ENCODE data around the gene INHA.

INHA gene

GRCh38 chr2:219571311-219572236 is 536 bp upstream of the INHA start, which contains the start of gene OBSL1:
Gene OBSL1, minus strand, starts transcription at chr2:219571539. Its CDS starts 307 bp downstream, at chr2:219571232.
- peak; percentile 41; the same call in 1 of the 2 replicates for TF ChIP-seq TAF1 (IDR thresholded peaks at IDR 0.05; ENCODE audit: low read depth)
- TF ChIP-seq MAX (IDR thresholded peaks at IDR 0.05) = no peak

GRCh38 chr2:219573166-219573565 is 1.1 kb downstream of the INHA start:
- TF ChIP-seq YY1 (IDR thresholded peaks at IDR 0.05; ENCODE audit: low read depth) (no peak), MAX (IDR thresholded peaks at IDR 0.05) (no peak), EGR1 (IDR thresholded peaks at IDR 0.05) (no peak), EP300 (IDR thresholded peaks at IDR 0.05; ENCODE audit: borderline replicate concordance) (no peak), RAD21 (IDR thresholded peaks at IDR 0.05; ENCODE audit: low read depth) (no peak), ZBTB7A (IDR thresholded peaks at IDR 0.05; ENCODE audit: low read depth) (no peak), FOXM1 (IDR thresholded peaks at IDR 0.05; ENCODE audit: borderline replicate concordance, low read depth) (no peak)

- TF ChIP-seq CEBPB (IDR thresholded peaks at IDR 0.05) (no peak), RAD21 (IDR thresholded peaks at IDR 0.05; ENCODE audit: low read depth) (no peak), USF1 (IDR thresholded peaks at IDR 0.05) (no peak), NFIC (IDR thresholded peaks at IDR 0.05) (no peak), TEAD4 (IDR thresholded peaks at IDR 0.05) (no peak), TAF1 (IDR thresholded peaks at IDR 0.05; ENCODE audit: low read depth) (no peak), REST (IDR thresholded peaks at IDR 0.05; ENCODE audit: low read depth) (no peak), YY1 (IDR thresholded peaks at IDR 0.05; ENCODE audit: low read depth) (no peak), EP300 (IDR thresholded peaks at IDR 0.05; ENCODE audit: borderline replicate concordance) (no peak), ZBTB7A (IDR thresholded peaks at IDR 0.05; ENCODE audit: low read depth) (no peak), FOXM1 (IDR thresholded peaks at IDR 0.05; ENCODE audit: borderline replicate concordance, low read depth) (no peak), TCF12 (IDR thresholded peaks at IDR 0.05; ENCODE audit: low read depth) (no peak), CREB1 (IDR thresholded peaks at IDR 0.05; ENCODE audit: low read depth) (no peak), EGR1 (IDR thresholded peaks at IDR 0.05) (no peak), MAX (IDR thresholded peaks at IDR 0.05) (no peak)
These were observed 2.6 kb downstream of the INHA start for GRCh38 chr2:219574484-219575311.

GRCh38 chr2:219575566-219576504 is 3.7 kb downstream of the INHA start:
- no peak for TF ChIP-seq REST (IDR thresholded peaks at IDR 0.05; ENCODE audit: low read depth)
- no peak for TF ChIP-seq TCF12 (IDR thresholded peaks at IDR 0.05; ENCODE audit: low read depth)
- TF ChIP-seq TEAD4 (IDR thresholded peaks at IDR 0.05) = no peak
- TF ChIP-seq FOXM1 (IDR thresholded peaks at IDR 0.05; ENCODE audit: borderline replicate concordance, low read depth) = no peak
- no peak for TF ChIP-seq CREB1 (IDR thresholded peaks at IDR 0.05; ENCODE audit: low read depth)
- no peak for TF ChIP-seq EGR1 (IDR thresholded peaks at IDR 0.05)
- no peak for TF ChIP-seq EP300 (IDR thresholded peaks at IDR 0.05; ENCODE audit: borderline replicate concordance)
- no peak for TF ChIP-seq MAX (IDR thresholded peaks at IDR 0.05)
- no peak for TF ChIP-seq TAF1 (IDR thresholded peaks at IDR 0.05; ENCODE audit: low read depth)
- TF ChIP-seq ZBTB7A (IDR thresholded peaks at IDR 0.05; ENCODE audit: low read depth) = no peak
- no peak for TF ChIP-seq NFIC (IDR thresholded peaks at IDR 0.05)
- TF ChIP-seq USF1 (IDR thresholded peaks at IDR 0.05) = no peak; the same call in 1 of the 2 replicates
- no peak for TF ChIP-seq YY1 (IDR thresholded peaks at IDR 0.05; ENCODE audit: low read depth)
- TF ChIP-seq CEBPB (IDR thresholded peaks at IDR 0.05) = no peak
- TF ChIP-seq RAD21 (IDR thresholded peaks at IDR 0.05; ENCODE audit: low read depth) = no peak

Data from Ishikawa (cell line).